ENCODE measurements around the gene FURIN. TPM values are rescaled to one million over a fixed set of nuclear protein-coding genes. Genes with fewer than 3 reads are reported as not detected.

Gene FURIN
- polyA plus RNA-seq, 2 of the 4 experiments (the other 2 are of a cell fraction) = 16.8 to 33.3 TPM

- WGBS (ENCODE audit: missing lambda C conversion rate) = 94% methylated on average over 11 of the region's 19 CpGs
- Histone ChIP-seq H3K4me2 (no peak overlapping the region), H3K27ac (no peak overlapping the region), H3K4me3 (no peak overlapping the region), H3K4me1 (no peaks in the 10 kb centered on the region), H3K9me3 (no peaks in the 10 kb centered on the region)
- POLR2A ChIA-PET = no interaction called here
- DNase-seq (ENCODE audit: low read depth in 1 of 2, low spot score in 1 of 2) = no peak
- no peak for ATAC-seq
- TF ChIP-seq RFX5 (IDR thresholded peaks at IDR 0.05) (no peak), KDM1A (IDR thresholded peaks at IDR 0.05; ENCODE audit: low read depth) (no peak), NFE2L2 (conservative IDR thresholded peaks at IDR 0.05; ENCODE audit: low read length) (no peak), HOXB13 (CRISPR knock-in tag; IDR thresholded peaks at IDR 0.05; ENCODE audit: low read depth) (no peak), EHF (CRISPR knock-in tag; IDR thresholded peaks at IDR 0.05) (no peak), FOSL2 (IDR thresholded peaks at IDR 0.05) (no peak), FOSL2 (CRISPR knock-in tag; IDR thresholded peaks at IDR 0.05) (no peak), ZNF302 (CRISPR knock-in tag; IDR thresholded peaks at IDR 0.05) (no peak), PHF8 (IDR thresholded peaks at IDR 0.05; ENCODE audit: borderline replicate concordance, low read depth) (no peak), JUNB (IDR thresholded peaks at IDR 0.05) (no peak), JUN (IDR thresholded peaks at IDR 0.05) (no peak), CTCF (IDR thresholded peaks at IDR 0.05) (no peak), HEYL (CRISPR knock-in tag; IDR thresholded peaks at IDR 0.05) (no peak), REST (IDR thresholded peaks at IDR 0.05) (no peak), EHMT2 (IDR thresholded peaks at IDR 0.05; ENCODE audit: low read depth) (no peak), RNF2 (IDR thresholded peaks at IDR 0.05; ENCODE audit: borderline replicate concordance, low read depth) (no peak), HOXB5 (CRISPR knock-in tag; IDR thresholded peaks at IDR 0.05) (no peak), ESRRA (IDR thresholded peaks at IDR 0.05; ENCODE audit: borderline replicate concordance, low read length) (no peak), HMGXB4 (CRISPR knock-in tag; IDR thresholded peaks at IDR 0.05; ENCODE audit: borderline replicate concordance) (no peak), RARB (CRISPR knock-in tag; IDR thresholded peaks at IDR 0.05) (no peak), TFCP2L1 (CRISPR knock-in tag; IDR thresholded peaks at IDR 0.05) (no peak)
- no peak for FAIRE-seq
- CTCF ChIA-PET = interaction anchor here (0.7 to 9.2 kb wide), 5 partner anchors 8 to 246 kb away, joined by 3 to 83 read pairs (median 31); partner anchors contain the start of genes HDDC3, MAN2A2 and UNC45A
Measured at GRCh38 chr15:90911302-90911623, 42.9 kb downstream of the FURIN start.
